Natural killer cell (primary cell): ENCODE data around the gene CEP76. TPM values are rescaled to one million over a fixed set of nuclear protein-coding genes. Genes with fewer than 3 reads are reported as not detected.

Source experiments
- ATAC-seq, 3 donors: fragments of 150-1000 bp in 2 of 3; fragments of 200-7000 bp in 1 of 3; cut with Tn5 transposase; 1 replicate in 1 of 3; 2 replicates in 2 of 3; pipeline ENCODE4 v1.10.0; 2021; ENCODE audit warnings: mild to moderate bottlenecking in 2 of 3, moderate library complexity in 2 of 3
- DNase-seq, 2 donors: peaks; one replicate each; pipeline versions ENCODE4 v3.0.0 to v3.0.0-alpha.2; 2013 to 2021; ENCODE audit warnings: mixed read lengths in 1 of 2
- H3K27ac ChIP-seq: one replicate; pipeline ENCODE4 v1.5.1; 2013; ENCODE audit warnings: mild to moderate bottlenecking, low read length
- H3K27me3 ChIP-seq: one replicate; pipeline ENCODE4 v1.6.1; 2013; ENCODE audit warnings: low read length; ENCODE audit not compliant: control insufficient read depth, insufficient read depth
- H3K36me3 ChIP-seq: one replicate; pipeline ENCODE4 v1.6.1; 2013; ENCODE audit warnings: low read length; ENCODE audit not compliant: control insufficient read depth, insufficient read depth
- H3K4me1 ChIP-seq: one replicate; pipeline ENCODE4 v1.6.1; 2013; ENCODE audit warnings: low read length; ENCODE audit not compliant: control insufficient read depth, insufficient read depth
- H3K4me3 ChIP-seq: one replicate; pipeline ENCODE4 v1.5.1; 2013; ENCODE audit warnings: low read length
- H3K9me3 ChIP-seq: one replicate; pipeline ENCODE4 v1.6.1; 2013; ENCODE audit warnings: low read length; ENCODE audit not compliant: control insufficient read depth, insufficient read depth
- H3K27ac Mint-ChIP-seq, 2 donors: one replicate each; pipeline ENCODE4 v1.8.0; 2022; ENCODE audit warnings: mild to moderate bottlenecking in 2 of 2, mixed read lengths in 2 of 2, moderate library complexity in 1 of 2
- H3K27me3 Mint-ChIP-seq, 2 donors: one replicate each; pipeline ENCODE4 v1.8.0; 2022; ENCODE audit warnings: low read depth in 2 of 2, mixed read lengths in 2 of 2
- H3K36me3 Mint-ChIP-seq: one replicate; pipeline ENCODE4 v1.8.0; 2022; ENCODE audit warnings: mixed read lengths
- H3K4me1 Mint-ChIP-seq, 2 donors: one replicate each; pipeline ENCODE4 v1.8.0; 2022; ENCODE audit warnings: mixed read lengths in 2 of 2
- H3K4me3 Mint-ChIP-seq: one replicate; pipeline ENCODE4 v1.8.0; 2022; ENCODE audit warnings: mild to moderate bottlenecking, moderate library complexity, mixed read lengths
- H3K9me3 Mint-ChIP-seq, 2 donors: one replicate each; pipeline ENCODE4 v1.8.0; 2022; ENCODE audit warnings: mixed read lengths in 2 of 2
- CTCF ChIP-seq: fragments of 200-600 bp; IDR thresholded peaks from one replicate; pipeline ENCODE4 v1.8.0; 2022; ENCODE audit warnings: antibody characterized with exemption
- WGBS: methylation state at CpG from one replicate; pipeline ENCODE4 v1.1.7; 2013; ENCODE audit warnings: missing lambda C conversion rate; ENCODE audit not compliant: insufficient coverage; 5-methylcytosine and 5-hydroxymethylcytosine counted together
- intact Hi-C: fragments of 100-400 bp; cut with micrococcal nuclease; formaldehyde crosslinking; loops from one replicate; pipeline ENCODE4 v1.14.2; 2022
- total RNA-seq, 4 donors: library from RNA; stranded (reverse); fragments of 120-200 nt in 1 of 4; gene quantifications; one replicate each; pipeline versions ENCODE4 v1.2.3 to v1.2.4, GENCODE V29; 2013 to 2022

The CEP76 gene
- total RNA-seq, 3 donors from 2014 or later (not counting 1 experiment from before 2014, with no cell fraction given) = 6.4 to 9.8 (median 8.8) TPM

- H3K27me3 ChIP-seq = no peaks in the 10 kb centered on the region
- ATAC-seq = no peak
- peaks cover 0 to 5% of the 10 kb centered on the region in 2 donors for H3K4me1 Mint-ChIP-seq
- H3K36me3 ChIP-seq = no peaks in the 10 kb centered on the region
- TF ChIP-seq CTCF = no peak
- H3K4me1 ChIP-seq = no peaks in the 10 kb centered on the region
- intact Hi-C loops = no loop called here
- H3K27ac ChIP-seq = no peak overlapping the region
- no peak overlapping the region for H3K4me3 Mint-ChIP-seq
- no peaks in the 10 kb centered on the region for H3K9me3 ChIP-seq
- peaks cover 0 to 7% of the 10 kb centered on the region in 2 donors for H3K27me3 Mint-ChIP-seq
- H3K36me3 Mint-ChIP-seq = no peaks in the 10 kb centered on the region
- no peaks in the 10 kb centered on the region for H3K9me3 Mint-ChIP-seq
- no peak overlapping the region for H3K27ac Mint-ChIP-seq
- H3K4me3 ChIP-seq = no peak overlapping the region
- 81% methylated on average over 3 of the region's 3 CpGs for WGBS
- DNase-seq = no peak
Measured at GRCh38 chr18:12637393-12637792, 65.1 kb downstream of the CEP76 start.

GRCh38 chr18:12631831-12632477 lies 70.6 kb downstream of the CEP76 start:
- Histone ChIP-seq H3K4me1 (no peaks in the 10 kb centered on the region), H3K36me3 (no peaks in the 10 kb centered on the region), H3K27ac (no peak overlapping the region), H3K4me3 (no peak overlapping the region), H3K27me3 (no peaks in the 10 kb centered on the region), H3K9me3 (no peaks in the 10 kb centered on the region)
- H3K36me3 Mint-ChIP-seq = no peaks in the 10 kb centered on the region
- ATAC-seq (no peak), DNase-seq (no peak)
- no peaks in the 10 kb centered on the region for H3K27me3 Mint-ChIP-seq
- 77% methylated on average over 5 of the region's 6 CpGs for WGBS
- no peaks in the 10 kb centered on the region for H3K9me3 Mint-ChIP-seq
- no peak for TF ChIP-seq CTCF
- H3K4me1 Mint-ChIP-seq = peaks cover 0 to 5% of the 10 kb centered on the region in 2 donors
- H3K4me3 Mint-ChIP-seq = no peak overlapping the region
- intact Hi-C loops = no loop called here
- no peak overlapping the region for H3K27ac Mint-ChIP-seq

- ATAC-seq (no peak), DNase-seq (no peak)
- H3K27ac Mint-ChIP-seq = no peak overlapping the region
- H3K9me3 ChIP-seq = no peaks in the 10 kb centered on the region
- H3K4me1 ChIP-seq = no peaks in the 10 kb centered on the region
- H3K27me3 Mint-ChIP-seq = no peaks in the 10 kb centered on the region
- intact Hi-C loops = no loop called here
- no peak overlapping the region for H3K4me3 ChIP-seq
- WGBS = 90% methylated on average over 7 of the region's 7 CpGs
- no peak for TF ChIP-seq CTCF
- H3K36me3 ChIP-seq = no peaks in the 10 kb centered on the region
- H3K27ac ChIP-seq = no peak overlapping the region
- H3K4me1 Mint-ChIP-seq = no peaks in the 10 kb centered on the region
- H3K36me3 Mint-ChIP-seq = no peaks in the 10 kb centered on the region
- no peaks in the 10 kb centered on the region for H3K27me3 ChIP-seq
- no peaks in the 10 kb centered on the region for H3K9me3 Mint-ChIP-seq
- no peak overlapping the region for H3K4me3 Mint-ChIP-seq
Measured at GRCh38 chr18:12630136-12630535, 72.4 kb downstream of the CEP76 start.
